Measurements from ENCODE around the gene DCXR. TPM values are rescaled to one million over a fixed set of nuclear protein-coding genes. Genes with fewer than 3 reads are reported as not detected.

DCXR gene
- total and polyA plus RNA-seq, 2 experiments from 2014 or later, result 70.2 to 75.8 TPM

DNA sequence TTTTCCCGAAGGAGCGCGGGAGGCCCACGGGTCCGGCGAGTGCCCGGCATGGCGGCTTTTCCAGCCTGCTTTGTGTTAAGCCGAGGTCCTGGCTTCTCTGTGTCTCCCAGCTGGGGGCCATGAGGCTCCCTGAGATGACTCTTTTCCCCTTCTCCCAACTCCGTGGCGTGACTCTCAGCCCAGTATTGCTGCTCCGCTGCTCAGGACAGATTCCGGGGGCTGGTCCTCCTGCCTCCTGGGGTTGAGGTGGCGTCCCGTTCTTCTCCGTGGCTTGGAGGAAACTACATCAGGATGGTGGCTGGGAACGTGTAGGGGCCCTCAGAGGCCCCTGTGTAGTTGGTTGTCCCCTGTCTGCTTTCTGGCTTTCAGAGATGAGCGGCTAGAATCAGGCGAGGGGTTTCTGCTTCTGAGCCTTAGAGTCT is 15.2 kb upstream of the DCXR start:
- H3K79me2 ChIP-seq (ENCODE audit: insufficient read depth), result peaks cover 33% of the 10 kb centered on the region
- TF ChIP-seq EZH2 (IDR thresholded peaks at IDR 0.05; ENCODE audit: insufficient read depth, poor library complexity, severe bottlenecking) (no peak), EZH2phosphoT487 (IDR thresholded peaks at IDR 0.05; ENCODE audit: insufficient read depth, low read depth) (no peak)
- no peaks in the 10 kb centered on the region for H3K9me2 ChIP-seq (ENCODE audit: insufficient read depth)
- peak overlapping the region; percentile 98 for H3K4me2 ChIP-seq (ENCODE audit: unreplicated experiment)
- no peak overlapping the region for H2AFZ ChIP-seq
- H3F3A ChIP-seq (ENCODE audit: insufficient read depth), result no peaks in the 10 kb centered on the region
- H3K9me3 ChIP-seq (ENCODE audit: low read depth), result no peaks in the 10 kb centered on the region
- WGBS, 2 experiments (ENCODE audit: low coverage in 1 of 2, low lambda C conversion rate in 2 of 2, missing lambda C conversion rate in 2 of 2), result 17 to 27% methylated on average over 10 to 19 of the region's 19 CpGs
- DNase-seq, result peak; percentile 55
- H3K27ac ChIP-seq, result 0 out of 2 replicates have a peak overlapping the region, but pooled peaks have one; percentile 26
- in situ Hi-C loops (cut with MboI), result no loop called here
- no peaks in the 10 kb centered on the region for H3K27me3 ChIP-seq (replicated peaks; ENCODE audit: insufficient read depth)
- H3K36me3 ChIP-seq (ENCODE audit: low read depth), result no peaks in the 10 kb centered on the region
- peak overlapping the region; percentile 98 for H3K4me3 ChIP-seq
- peaks cover 6% of the 10 kb centered on the region for H3K4me1 ChIP-seq (ENCODE audit: insufficient read depth)
- no peaks in the 10 kb centered on the region for H4K20me1 ChIP-seq (ENCODE audit: insufficient read depth)
- H3K9ac ChIP-seq, result peak overlapping the region; percentile 86

DNA sequence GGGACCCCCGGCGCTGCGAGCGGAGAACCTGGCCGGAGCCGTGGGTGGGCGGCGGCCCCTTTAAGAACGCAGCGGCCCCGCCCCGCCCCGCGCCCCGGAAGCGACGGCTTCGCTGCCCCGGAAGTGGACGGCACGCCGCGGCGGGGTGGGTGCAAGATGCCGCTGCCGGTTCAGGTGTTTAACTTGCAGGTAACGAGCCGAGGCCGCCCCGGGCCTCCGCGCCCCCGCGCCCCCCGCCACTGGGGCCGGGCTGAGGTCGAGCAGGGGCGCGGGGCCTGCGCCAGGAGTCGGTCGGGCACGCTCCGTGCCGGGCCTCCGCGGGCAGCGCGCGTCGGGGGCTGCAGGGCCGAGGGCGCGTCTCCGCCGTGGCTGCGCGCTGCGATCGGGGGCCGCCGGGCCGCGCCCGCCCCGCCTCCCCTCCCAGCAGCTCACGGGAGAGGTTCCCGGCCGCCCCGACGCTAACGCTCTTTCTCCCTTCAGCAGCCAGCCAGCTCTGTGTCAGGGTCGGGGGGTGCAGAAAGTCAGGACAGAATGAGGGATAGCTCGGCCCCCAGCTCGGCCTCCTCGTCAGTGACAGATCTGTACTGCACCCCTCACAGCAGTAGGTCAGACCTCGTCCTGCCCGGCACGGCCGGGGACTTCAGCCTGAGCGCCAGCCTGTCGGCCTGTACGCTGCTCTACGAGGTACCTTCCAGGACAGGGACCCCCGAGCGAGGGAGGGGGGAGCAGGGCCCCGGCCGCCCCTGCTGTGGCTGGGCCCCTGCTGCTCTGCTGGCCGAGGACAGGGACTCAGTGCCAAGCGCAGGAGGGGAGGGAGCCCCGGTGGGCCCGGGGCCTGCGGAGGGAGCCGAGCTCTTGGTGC is 14.5 kb upstream of the DCXR start, which contains the start of the genes GPS1 and RFNG:
TSS of gene GPS1 (plus strand) at position 123 of the 862 bp plus-strand sequence. CDS start at position 157, 34 bp downstream.
TSS of gene RFNG (minus strand) at position 36 of the 862 bp plus-strand sequence. CDS start 45 bp downstream, outside the sequence.
- 1 to 3% methylated on average over 22 to 80 of the region's 94 CpGs for WGBS, 2 experiments (ENCODE audit: low coverage in 1 of 2, low lambda C conversion rate in 2 of 2, missing lambda C conversion rate in 2 of 2)
- Histone ChIP-seq H3K9me3 (ENCODE audit: low read depth) (no peaks in the 10 kb centered on the region), H3K9me2 (ENCODE audit: insufficient read depth) (no peaks in the 10 kb centered on the region), H3K9ac (peak within 1 kb of the TSS; percentile 86), H3K4me3 (peak within 1 kb of the TSS; percentile 98), H3K36me3 (ENCODE audit: low read depth) (no peaks in the 10 kb centered on the region), H4K20me1 (ENCODE audit: insufficient read depth) (no peaks in the 10 kb centered on the region), H3K4me2 (ENCODE audit: unreplicated experiment) (peak within 1 kb of the TSS; percentile 98), H3K79me2 (ENCODE audit: insufficient read depth) (peaks cover 33% of the 10 kb centered on the region), H3K4me1 (ENCODE audit: insufficient read depth) (peaks cover 6% of the 10 kb centered on the region), H3F3A (ENCODE audit: insufficient read depth) (no peaks in the 10 kb centered on the region), H2AFZ (peak within 1 kb of the TSS; percentile 51), H3K27ac (peak within 1 kb of the TSS; percentile 26; the same call in 1 of the 2 replicates), H3K27me3 (replicated peaks; ENCODE audit: insufficient read depth) (no peaks in the 10 kb centered on the region)
- peak; percentile 85 for DNase-seq
- in situ Hi-C loops (cut with MboI), result no loop called here
- TF ChIP-seq EZH2phosphoT487 (IDR thresholded peaks at IDR 0.05; ENCODE audit: insufficient read depth, low read depth) (no peak), EZH2 (IDR thresholded peaks at IDR 0.05; ENCODE audit: insufficient read depth, poor library complexity, severe bottlenecking) (no peak)

DNA sequence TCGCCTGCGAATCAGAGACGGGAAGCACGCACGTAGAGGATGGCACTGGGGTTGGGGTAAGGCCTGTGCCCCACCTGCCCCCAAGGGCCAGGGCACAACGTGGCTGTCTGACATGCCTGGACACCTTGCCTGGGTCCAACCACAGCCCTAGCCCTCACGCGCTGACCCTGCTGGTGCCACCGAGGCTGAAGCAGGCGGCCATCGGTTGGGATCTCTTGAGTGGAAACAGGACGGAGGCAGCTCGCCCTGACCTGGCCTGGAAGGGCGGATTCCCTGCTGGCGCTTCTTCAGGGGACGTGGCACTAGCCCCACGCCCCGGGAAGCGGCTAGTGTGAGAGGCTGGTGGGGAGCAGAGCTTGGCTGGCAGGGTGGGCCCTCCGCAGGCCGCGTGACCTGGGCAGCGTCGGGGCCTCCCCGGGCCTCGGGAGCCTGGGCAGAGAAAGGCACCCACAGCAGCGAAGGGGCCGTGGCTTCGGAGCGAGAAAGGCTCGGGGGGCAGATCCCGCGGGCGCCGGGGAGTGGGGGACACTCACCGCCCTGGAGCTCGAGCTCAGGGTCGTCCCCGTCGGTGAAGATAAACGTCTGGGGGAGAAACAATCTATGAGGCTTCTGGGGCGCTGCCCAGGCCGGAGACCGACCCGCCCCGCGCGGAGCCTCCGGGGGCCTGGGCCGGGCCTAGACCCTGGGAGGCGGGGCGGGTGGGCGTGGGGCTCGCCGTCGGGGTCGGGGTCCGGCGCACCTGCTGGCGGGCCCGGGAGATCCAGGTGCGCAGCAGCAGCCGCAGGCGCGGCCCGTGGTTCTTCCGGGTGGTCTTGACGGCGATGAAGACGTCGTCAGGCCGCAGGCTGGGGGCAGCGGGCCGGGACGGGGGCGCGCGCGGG is 13.5 kb upstream of the DCXR start:
- H3K27me3 ChIP-seq (replicated peaks; ENCODE audit: insufficient read depth), result no peaks in the 10 kb centered on the region
- no peaks in the 10 kb centered on the region for H3K9me2 ChIP-seq (ENCODE audit: insufficient read depth)
- H3K9ac ChIP-seq, result peak overlapping the region; percentile 86
- no peak overlapping the region for H3K27ac ChIP-seq
- DNase-seq, result peak; percentile 56
- H3K4me2 ChIP-seq (ENCODE audit: unreplicated experiment), result peak overlapping the region; percentile 65
- H3K9me3 ChIP-seq (ENCODE audit: low read depth), result no peaks in the 10 kb centered on the region
- no peaks in the 10 kb centered on the region for H3K36me3 ChIP-seq (ENCODE audit: low read depth)
- in situ Hi-C loops (cut with MboI), result no loop called here
- H3K4me1 ChIP-seq (ENCODE audit: insufficient read depth), result peaks cover 6% of the 10 kb centered on the region
- no peaks in the 10 kb centered on the region for H3F3A ChIP-seq (ENCODE audit: insufficient read depth)
- TF ChIP-seq EZH2phosphoT487 (IDR thresholded peaks at IDR 0.05; ENCODE audit: insufficient read depth, low read depth), result no peak
- no peak for TF ChIP-seq EZH2 (IDR thresholded peaks at IDR 0.05; ENCODE audit: insufficient read depth, poor library complexity, severe bottlenecking)
- H3K4me3 ChIP-seq, result peak overlapping the region; percentile 98
- 16 to 28% methylated on average over 35 to 58 of the region's 79 CpGs for WGBS, 2 experiments (ENCODE audit: low coverage in 1 of 2, low lambda C conversion rate in 2 of 2, missing lambda C conversion rate in 2 of 2)
- peaks cover 33% of the 10 kb centered on the region for H3K79me2 ChIP-seq (ENCODE audit: insufficient read depth)
- H2AFZ ChIP-seq, result peak overlapping the region; percentile 51
- no peaks in the 10 kb centered on the region for H4K20me1 ChIP-seq (ENCODE audit: insufficient read depth)

- Histone ChIP-seq H3K9ac (peak overlapping the region; percentile 86), H3K9me3 (ENCODE audit: low read depth) (no peaks in the 10 kb centered on the region), H3K36me3 (ENCODE audit: low read depth) (no peaks in the 10 kb centered on the region)
Observed at GRCh38 chr17:82050152-82050760, 12.8 kb upstream of the DCXR start.

More at GRCh38 chr17:82050152-82050760, 12.8 kb upstream of the DCXR start:
- Histone ChIP-seq H4K20me1 (ENCODE audit: insufficient read depth) (no peaks in the 10 kb centered on the region), H3F3A (ENCODE audit: insufficient read depth) (no peaks in the 10 kb centered on the region), H3K4me2 (ENCODE audit: unreplicated experiment) (peak overlapping the region; percentile 65), H3K27me3 (replicated peaks; ENCODE audit: insufficient read depth) (no peaks in the 10 kb centered on the region), H2AFZ (no peak overlapping the region), H3K27ac (no peak overlapping the region), H3K9me2 (ENCODE audit: insufficient read depth) (no peaks in the 10 kb centered on the region), H3K4me3 (peak overlapping the region; percentile 98), H3K4me1 (ENCODE audit: insufficient read depth) (peaks cover 6% of the 10 kb centered on the region), H3K79me2 (ENCODE audit: insufficient read depth) (peaks cover 33% of the 10 kb centered on the region)
- WGBS, 2 experiments (ENCODE audit: low coverage in 1 of 2, low lambda C conversion rate in 2 of 2, missing lambda C conversion rate in 2 of 2), result 86% methylated on average over 28 of the region's 28 CpGs
- TF ChIP-seq EZH2 (IDR thresholded peaks at IDR 0.05; ENCODE audit: insufficient read depth, poor library complexity, severe bottlenecking), result no peak
- in situ Hi-C loops (cut with MboI), result no loop called here
- no peak for DNase-seq
